22Rv1 (cell line): ENCODE results near the gene STING1.
"Not testable (repeated sequence)": the region's sequence is repeated elsewhere in the genome, so short reads cannot be mapped to it uniquely, and the experiment has no call there.

Experiments used
- H3K27ac ChIP-seq: fragments of 450-650 bp; 2 replicates; pipeline ENCODE4 v1.5.1; 2017
- ZFX ChIP-seq: fragments of 450-650 bp; IDR thresholded peaks from 2 replicates; pipeline ENCODE4 v1.6.1; 2017; ENCODE audit warnings: antibody characterized with exemption, borderline replicate concordance
- TF ChIP-seq, protein P1 (sequence below): fragments of 450-650 bp; IDR thresholded peaks from 2 replicates; pipeline ENCODE4 v1.5.1; 2017; ENCODE audit warnings: mild to moderate bottlenecking

Gene STING1

GRCh38 chr5:139481122-139481533, 1.4 kb downstream of the STING1 start:
- TF ChIP-seq ZFX: no peak
- TF ChIP-seq, protein P1, sequence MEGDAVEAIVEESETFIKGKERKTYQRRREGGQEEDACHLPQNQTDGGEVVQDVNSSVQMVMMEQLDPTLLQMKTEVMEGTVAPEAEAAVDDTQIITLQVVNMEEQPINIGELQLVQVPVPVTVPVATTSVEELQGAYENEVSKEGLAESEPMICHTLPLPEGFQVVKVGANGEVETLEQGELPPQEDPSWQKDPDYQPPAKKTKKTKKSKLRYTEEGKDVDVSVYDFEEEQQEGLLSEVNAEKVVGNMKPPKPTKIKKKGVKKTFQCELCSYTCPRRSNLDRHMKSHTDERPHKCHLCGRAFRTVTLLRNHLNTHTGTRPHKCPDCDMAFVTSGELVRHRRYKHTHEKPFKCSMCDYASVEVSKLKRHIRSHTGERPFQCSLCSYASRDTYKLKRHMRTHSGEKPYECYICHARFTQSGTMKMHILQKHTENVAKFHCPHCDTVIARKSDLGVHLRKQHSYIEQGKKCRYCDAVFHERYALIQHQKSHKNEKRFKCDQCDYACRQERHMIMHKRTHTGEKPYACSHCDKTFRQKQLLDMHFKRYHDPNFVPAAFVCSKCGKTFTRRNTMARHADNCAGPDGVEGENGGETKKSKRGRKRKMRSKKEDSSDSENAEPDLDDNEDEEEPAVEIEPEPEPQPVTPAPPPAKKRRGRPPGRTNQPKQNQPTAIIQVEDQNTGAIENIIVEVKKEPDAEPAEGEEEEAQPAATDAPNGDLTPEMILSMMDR: no peak
- H3K27ac ChIP-seq: no peak overlapping the region

- H3K27ac ChIP-seq: not testable (repeated sequence)
Observed at GRCh38 chr5:139479729-139480128, 2.8 kb downstream of the STING1 start.

DNA sequence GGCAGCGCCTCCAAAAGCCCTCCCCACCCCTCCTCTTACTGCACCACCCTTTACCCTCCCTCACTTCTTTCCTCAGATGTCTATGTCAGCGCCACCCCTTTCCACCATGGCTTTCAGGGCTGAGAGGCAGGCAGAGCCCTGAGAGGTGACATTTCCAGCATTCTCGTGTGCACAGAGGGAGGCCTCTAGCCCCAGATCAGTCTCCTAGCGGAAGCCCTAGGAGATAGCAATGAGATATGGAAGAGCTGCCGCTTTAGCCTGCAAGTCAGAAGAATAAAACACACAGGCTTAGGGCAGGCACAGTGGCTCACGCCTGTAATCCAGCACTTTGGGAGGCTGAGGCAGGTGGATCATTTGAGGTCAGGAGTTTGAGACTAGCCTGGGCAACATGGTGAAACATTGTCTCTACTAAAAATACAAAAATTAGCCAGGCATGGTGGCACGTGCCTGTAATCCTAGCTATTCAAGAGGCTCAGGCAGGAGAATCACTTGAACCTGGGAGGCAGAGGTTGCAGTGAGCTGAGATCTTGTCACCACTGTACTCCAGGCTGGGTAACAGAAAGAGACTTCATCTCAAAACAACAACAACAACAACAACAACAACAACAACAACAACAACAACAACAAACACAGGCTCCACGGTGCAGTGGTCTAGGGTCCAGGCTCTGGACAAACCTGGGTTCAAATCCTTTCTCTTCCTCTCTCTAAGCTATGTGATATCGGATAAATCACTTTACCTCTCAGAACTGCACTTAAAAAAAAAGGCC, 3.7 kb downstream of the STING1 start:
- H3K27ac ChIP-seq: not testable (repeated sequence)

GRCh38 chr5:139475865-139476617, 6.5 kb downstream of the STING1 start:
- no peak overlapping the region for H3K27ac ChIP-seq

GRCh38 chr5:139474890-139475791, 7.4 kb downstream of the STING1 start:
- TF ChIP-seq, protein P1: no peak
- TF ChIP-seq ZFX: no peak
- no peak overlapping the region for H3K27ac ChIP-seq

More at GRCh38 chr5:139475865-139476617, 6.5 kb downstream of the STING1 start:
- no peak for TF ChIP-seq ZFX
- TF ChIP-seq, protein P1: no peak

- H3K27ac ChIP-seq: no peak overlapping the region
- TF ChIP-seq ZFX: no peak
- TF ChIP-seq, protein P1: no peak
Observed at GRCh38 chr5:139473565-139473964, 9.0 kb downstream of the STING1 start.

DNA sequence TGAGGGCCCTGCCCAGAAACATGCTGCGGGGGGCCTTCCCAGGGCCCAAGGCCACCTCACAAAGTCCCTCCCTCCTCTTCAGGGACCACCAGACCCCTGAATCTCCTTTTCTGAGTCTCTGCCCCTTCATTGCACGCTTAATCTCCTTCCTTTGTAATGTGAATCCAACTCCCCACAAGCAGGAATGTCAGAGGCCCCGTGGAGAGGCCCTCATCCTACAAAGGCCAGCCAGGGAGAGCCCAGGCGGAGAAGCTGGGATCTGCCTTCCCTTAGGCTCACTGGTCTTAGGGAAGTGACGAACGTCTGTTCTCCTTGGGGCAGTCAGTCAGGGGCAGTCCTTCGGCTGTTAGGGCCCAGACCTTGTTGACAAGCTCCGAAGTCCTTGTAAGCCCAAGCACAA, 9.5 kb downstream of the STING1 start:
- TF ChIP-seq, protein P1: no peak
- TF ChIP-seq ZFX: no peak
- H3K27ac ChIP-seq: no peak overlapping the region
